Trophoblast cell (in vitro differentiated cells and primary cell): ENCODE results near the gene TOMM6.
A peak's percentile ranks its signal among the peaks of the same experiment; 100 is the strongest.

Experiments
- DNase-seq, 2 donors: peaks; one replicate each; pipeline ENCODE4 v3.0.0-alpha.2; 2016
- H2AFZ ChIP-seq: 2 replicates; pipeline ENCODE4 v1.6.1; 2013; ENCODE audit warnings: low read length, moderate library complexity, mild to moderate bottlenecking; ENCODE audit not compliant: insufficient read depth, poor library complexity
- H2AK5ac ChIP-seq: 2 replicates; pipeline ENCODE4 v1.6.1; 2013; ENCODE audit warnings: mild to moderate bottlenecking, low read length
- H2BK120ac ChIP-seq: 2 replicates; pipeline ENCODE4 v1.6.1; 2013; ENCODE audit warnings: low read length, mild to moderate bottlenecking, moderate library complexity; ENCODE audit not compliant: insufficient read depth, poor library complexity
- H2BK12ac ChIP-seq: 2 replicates; pipeline ENCODE4 v1.6.1; 2013; ENCODE audit warnings: mild to moderate bottlenecking, low read length, moderate library complexity
- H2BK5ac ChIP-seq: 2 replicates; pipeline ENCODE4 v1.6.1; 2013; ENCODE audit warnings: low read length, low read depth, moderate library complexity, mild to moderate bottlenecking; ENCODE audit not compliant: poor library complexity
- H3K14ac ChIP-seq: 2 replicates; pipeline ENCODE4 v1.6.1; 2013; ENCODE audit warnings: mild to moderate bottlenecking, low read length
- H3K18ac ChIP-seq: 2 replicates; pipeline ENCODE4 v1.6.1; 2013; ENCODE audit warnings: mild to moderate bottlenecking, low read length
- H3K23ac ChIP-seq: 2 replicates; pipeline ENCODE4 v1.6.1; 2013; ENCODE audit warnings: low read length
- H3K27ac ChIP-seq: 2 replicates; pipeline ENCODE4 v1.5.1; 2013; ENCODE audit warnings: low read depth, mild to moderate bottlenecking, inconsistent platforms, low read length, moderate library complexity
- H3K27me3 ChIP-seq: 2 replicates; pipeline ENCODE4 v1.6.1; 2013; ENCODE audit warnings: inconsistent platforms, mild to moderate bottlenecking, low read length, moderate library complexity; ENCODE audit not compliant: insufficient read depth
- H3K36me3 ChIP-seq, 2 experiments: 1 replicate in 1 of 2; 2 replicates in 1 of 2; pipeline ENCODE4 v1.6.1; 2013; ENCODE audit warnings: low read length in 2 of 2, mild to moderate bottlenecking in 2 of 2, moderate library complexity in 1 of 2; ENCODE audit not compliant: insufficient read depth in 2 of 2, control insufficient read depth in 1 of 2
- H3K4ac ChIP-seq: 2 replicates; pipeline ENCODE4 v1.6.1; 2013; ENCODE audit warnings: low read depth, mild to moderate bottlenecking, low read length, moderate library complexity
- H3K4me1 ChIP-seq, 2 experiments: 1 replicate in 1 of 2; 2 replicates in 1 of 2; pipeline ENCODE4 v1.6.1; 2013; ENCODE audit warnings: low read length in 2 of 2, mild to moderate bottlenecking in 2 of 2, moderate library complexity in 1 of 2; ENCODE audit not compliant: insufficient read depth in 2 of 2, control insufficient read depth in 1 of 2
- H3K4me2 ChIP-seq: 2 replicates; pipeline ENCODE4 v1.6.1; 2013; ENCODE audit warnings: inconsistent platforms, mild to moderate bottlenecking, low read length, moderate library complexity
- H3K4me3 ChIP-seq: 2 replicates; pipeline ENCODE4 v1.5.1; 2013; ENCODE audit warnings: mild to moderate bottlenecking, low read depth, low read length, inconsistent platforms
- H3K79me1 ChIP-seq: one replicate; pipeline ENCODE4 v1.6.1; 2013; ENCODE audit warnings: low read length
- H3K79me2 ChIP-seq: 2 replicates; pipeline ENCODE4 v1.6.1; 2013; ENCODE audit warnings: low read length, mild to moderate bottlenecking; ENCODE audit not compliant: control insufficient read depth, insufficient read depth, poor library complexity
- H3K9ac ChIP-seq: 2 replicates; pipeline ENCODE4 v1.6.1; 2013; ENCODE audit warnings: mild to moderate bottlenecking, low read length
- H3K9me3 ChIP-seq: 2 replicates; pipeline ENCODE4 v1.6.1; 2013; ENCODE audit warnings: low read depth, mild to moderate bottlenecking, control low read depth, inconsistent platforms, low read length; ENCODE audit not compliant: insufficient read depth
- H4K12ac ChIP-seq: 2 replicates; pipeline ENCODE4 v1.6.1; 2013; ENCODE audit warnings: low read depth, mild to moderate bottlenecking, low read length, moderate library complexity
- H4K8ac ChIP-seq: 2 replicates; pipeline ENCODE4 v1.6.1; 2013; ENCODE audit warnings: low read depth, mild to moderate bottlenecking, low read length, moderate library complexity
- H4K91ac ChIP-seq: one replicate; pipeline ENCODE4 v1.6.1; 2013; ENCODE audit warnings: low read depth, mild to moderate bottlenecking, low read length, moderate library complexity
- WGBS: extraction: QIAGEN DNeasy Blood & Tissue Kit; methylation state at CpG from one replicate; pipeline ENCODE4 v1.1.7; 2013; ENCODE audit warnings: missing lambda C conversion rate; ENCODE audit not compliant: insufficient read length, insufficient coverage; ENCODE audit errors: extremely low coverage; 5-methylcytosine and 5-hydroxymethylcytosine counted together

Gene TOMM6

DNA sequence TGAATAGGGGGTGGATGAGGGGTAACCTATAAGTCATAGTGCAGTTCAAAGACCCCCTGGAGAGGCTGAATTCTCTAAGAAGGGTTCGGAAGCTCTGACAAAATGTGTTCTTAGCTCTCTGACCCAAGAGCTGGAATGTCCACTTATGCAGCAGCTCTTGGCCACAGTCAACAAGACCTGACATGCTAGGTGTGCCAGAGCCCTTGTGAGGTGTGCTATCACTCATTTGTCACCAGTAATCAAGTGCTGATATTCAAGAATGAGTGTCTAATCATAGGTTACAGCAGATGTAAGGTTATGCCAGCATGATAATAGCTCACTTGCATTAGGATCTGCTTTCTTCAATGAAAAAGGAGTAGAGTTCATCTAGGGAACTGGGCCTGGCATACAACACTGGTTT lies 28.1 kb downstream of the TOMM6 start:
- peak overlapping the region; percentile 87 for H2BK5ac ChIP-seq
- H4K8ac ChIP-seq: peak overlapping the region; percentile 63
- no peak overlapping the region for H3K4me2 ChIP-seq
- H3K4ac ChIP-seq: peak overlapping the region; percentile 14
- peak overlapping the region; percentile 63 for H3K18ac ChIP-seq
- H3K4me3 ChIP-seq: no peak overlapping the region
- no peaks in the 10 kb centered on the region for H3K27me3 ChIP-seq
- peak overlapping the region; percentile 81 for H3K27ac ChIP-seq
- H2AFZ ChIP-seq: no peak overlapping the region
- H2BK12ac ChIP-seq: peak overlapping the region; percentile 20
- WGBS: no CpG with 5 or more reads among the region's 1 CpG
- peak overlapping the region; percentile 62 for H4K91ac ChIP-seq
- H3K9me3 ChIP-seq: no peaks in the 10 kb centered on the region
- peak overlapping the region; percentile 92 for H2AK5ac ChIP-seq
- peak overlapping the region; percentile 59 for H2BK120ac ChIP-seq
- peak overlapping the region; percentile 76 for H3K14ac ChIP-seq
- H3K79me1 ChIP-seq: peaks cover 12% of the 10 kb centered on the region
- peaks cover 7% of the 10 kb centered on the region in 2 experiments for H3K4me1 ChIP-seq
- peak overlapping the region; percentile 27 for H4K12ac ChIP-seq
- no peak overlapping the region for H3K23ac ChIP-seq
- no peaks in the 10 kb centered on the region for H3K36me3 ChIP-seq
- H3K79me2 ChIP-seq: no peaks in the 10 kb centered on the region
- no peak overlapping the region for H3K9ac ChIP-seq
- no peak for DNase-seq

DNA sequence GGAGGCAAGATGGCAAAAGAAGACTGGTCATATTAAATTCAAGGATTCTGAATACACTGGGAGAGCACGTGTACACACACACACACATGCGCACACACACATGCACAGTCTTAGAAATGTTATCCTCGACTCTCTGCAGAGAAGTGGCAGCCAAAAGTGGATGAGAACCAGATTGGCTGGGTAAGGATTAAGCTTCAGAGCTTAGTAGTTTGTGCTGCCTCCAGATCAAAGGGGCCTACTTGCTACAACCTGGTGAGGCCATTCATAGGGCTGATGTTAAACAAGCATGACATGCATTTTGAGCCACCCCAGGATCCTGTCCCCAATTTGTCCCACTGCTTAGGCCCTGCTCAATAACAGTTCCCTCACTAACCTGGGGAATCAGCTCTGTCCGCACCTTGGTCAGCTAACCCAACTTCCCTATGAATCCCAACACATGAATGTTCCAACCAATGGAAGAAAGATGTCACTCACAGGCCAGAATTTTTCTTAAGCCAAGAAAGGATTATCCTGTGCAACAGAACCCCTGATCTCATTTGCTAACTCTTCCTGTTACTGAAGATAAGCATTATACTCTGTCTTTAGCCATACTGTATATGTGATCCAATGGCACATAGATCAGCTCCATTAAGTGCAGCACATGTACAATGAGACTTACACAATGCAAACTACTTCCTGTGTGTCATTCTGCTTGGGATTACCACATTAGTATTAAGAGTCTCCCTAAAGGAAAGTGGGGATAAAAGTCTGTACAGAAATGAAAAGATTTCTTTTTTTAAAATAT lies 31.0 kb downstream of the TOMM6 start:
- no peak overlapping the region for H3K18ac ChIP-seq
- no peaks in the 10 kb centered on the region for H3K9me3 ChIP-seq
- WGBS: no CpG with 5 or more reads among the region's 4 CpGs
- H2BK120ac ChIP-seq: no peak overlapping the region
- no peaks in the 10 kb centered on the region for H3K36me3 ChIP-seq
- DNase-seq: no peak
- no peak overlapping the region for H3K4me2 ChIP-seq
- H2AK5ac ChIP-seq: no peak overlapping the region
- H3K27me3 ChIP-seq: no peaks in the 10 kb centered on the region
- no peak overlapping the region for H2BK12ac ChIP-seq
- no peak overlapping the region for H4K8ac ChIP-seq
- H3K79me1 ChIP-seq: peaks cover 12% of the 10 kb centered on the region
- no peak overlapping the region for H4K91ac ChIP-seq
- no peak overlapping the region for H3K27ac ChIP-seq
- no peak overlapping the region for H3K14ac ChIP-seq
- H2AFZ ChIP-seq: no peak overlapping the region
- H3K79me2 ChIP-seq: no peaks in the 10 kb centered on the region
- H3K4me1 ChIP-seq: peaks cover 7 to 9% of the 10 kb centered on the region in 2 experiments
- no peak overlapping the region for H3K4me3 ChIP-seq
- no peak overlapping the region for H2BK5ac ChIP-seq
- no peak overlapping the region for H4K12ac ChIP-seq
- no peak overlapping the region for H3K23ac ChIP-seq
- no peak overlapping the region for H3K9ac ChIP-seq
- H3K4ac ChIP-seq: no peak overlapping the region

DNA sequence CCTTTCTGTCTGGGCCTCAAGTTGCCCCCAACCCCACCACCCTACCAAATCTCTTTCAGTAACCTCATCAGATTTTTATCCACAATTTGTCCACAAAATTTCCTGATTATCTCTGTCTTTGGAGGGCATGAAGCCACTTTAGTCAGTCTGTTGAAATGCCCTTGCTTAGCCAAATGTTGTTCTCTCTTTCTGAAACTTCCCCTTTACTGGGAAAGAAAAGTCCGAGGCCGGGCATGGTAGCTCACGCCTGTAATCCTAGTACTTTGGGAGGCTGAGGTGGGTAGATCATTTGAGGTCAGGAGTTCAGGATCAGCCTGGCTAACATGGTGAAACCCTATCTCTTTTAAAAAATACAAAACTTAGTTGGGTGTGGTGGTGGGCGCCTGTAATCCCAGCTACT lies 33.8 kb downstream of the TOMM6 start:
- Histone ChIP-seq H4K8ac (no peak overlapping the region), H3K18ac (no peak overlapping the region), H3K9ac (no peak overlapping the region), H3K4ac (no peak overlapping the region), H2BK120ac (no peak overlapping the region), H3K79me2 (no peaks in the 10 kb centered on the region), H3K27ac (no peak overlapping the region), H4K91ac (no peak overlapping the region), H3K23ac (no peak overlapping the region), H2BK5ac (no peak overlapping the region), H3K14ac (no peak overlapping the region), H3K79me1 (peaks cover 4% of the 10 kb centered on the region), H3K9me3 (no peaks in the 10 kb centered on the region), H4K12ac (no peak overlapping the region), H3K4me2 (no peak overlapping the region), H3K36me3 (no peaks in the 10 kb centered on the region), H2BK12ac (no peak overlapping the region), H2AK5ac (no peak overlapping the region), H3K4me1 (peaks cover 0 to 4% of the 10 kb centered on the region in 2 experiments), H3K4me3 (no peak overlapping the region), H2AFZ (no peak overlapping the region), H3K27me3 (no peaks in the 10 kb centered on the region)
- no peak for DNase-seq
- no CpG with 5 or more reads among the region's 4 CpGs for WGBS

DNA sequence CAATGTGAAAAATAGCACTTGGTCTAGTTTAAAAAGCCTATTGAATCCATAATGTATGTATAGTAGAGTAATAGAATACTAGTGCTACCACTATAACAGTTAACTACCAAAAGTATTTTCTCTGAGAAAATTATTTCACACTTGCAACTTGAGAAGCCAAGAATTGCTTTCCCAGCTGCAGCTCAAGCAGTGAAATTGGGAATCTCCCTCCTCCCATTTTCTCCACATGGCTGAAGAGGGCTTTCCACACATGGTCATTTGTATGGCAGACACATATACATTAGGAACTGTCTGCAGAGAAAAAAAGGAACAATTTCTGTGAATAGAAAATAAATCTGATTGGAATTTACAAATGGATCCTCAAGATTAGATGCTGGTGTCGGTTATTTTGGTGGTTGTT lies 34.5 kb downstream of the TOMM6 start:
- Histone ChIP-seq H2AFZ (no peak overlapping the region), H3K4me3 (no peak overlapping the region), H3K79me1 (no peaks in the 10 kb centered on the region), H3K18ac (no peak overlapping the region), H4K91ac (no peak overlapping the region), H3K27ac (no peak overlapping the region), H3K9ac (no peak overlapping the region), H3K79me2 (no peaks in the 10 kb centered on the region), H3K23ac (no peak overlapping the region), H3K4ac (no peak overlapping the region), H2AK5ac (no peak overlapping the region), H3K27me3 (no peaks in the 10 kb centered on the region), H2BK12ac (no peak overlapping the region), H3K14ac (no peak overlapping the region), H4K8ac (no peak overlapping the region), H3K36me3 (no peaks in the 10 kb centered on the region), H3K4me2 (no peak overlapping the region), H3K9me3 (no peaks in the 10 kb centered on the region), H2BK5ac (no peak overlapping the region), H4K12ac (no peak overlapping the region), H2BK120ac (no peak overlapping the region), H3K4me1 (peaks cover 0 to 4% of the 10 kb centered on the region in 2 experiments)
- DNase-seq: no peak
- WGBS: no CpG with 5 or more reads among the region's 1 CpG
